HEK293 (cell line): ENCODE results near the gene ITGA3.

ENCODE experiments used
- EGR2 ChIP-seq: fragments of 450-650 bp; formaldehyde crosslinking; IDR thresholded peaks from 2 replicates; pipeline ENCODE4 v1.5.1; 2016; ENCODE audit warnings: low read depth, missing biosample characterization, missing genetic modification characterization
- ELK4 ChIP-seq: IDR thresholded peaks from 2 replicates; pipeline ENCODE4 v1.6.1; 2011; ENCODE audit warnings: mild to moderate bottlenecking, low read depth, low read length, borderline replicate concordance
- GFI1B ChIP-seq: fragments of 450-650 bp; formaldehyde crosslinking; IDR thresholded peaks from 2 replicates; pipeline ENCODE4 v1.5.1; 2016; ENCODE audit warnings: missing biosample characterization, missing genetic modification characterization
- GLIS2 ChIP-seq: fragments of 450-650 bp; formaldehyde crosslinking; IDR thresholded peaks from 2 replicates; pipeline ENCODE4 v1.5.1; 2016; ENCODE audit warnings: missing biosample characterization, missing genetic modification characterization
- KLF10 ChIP-seq: fragments of 450-650 bp; IDR thresholded peaks from 2 replicates; pipeline ENCODE4 v1.5.1; 2018; ENCODE audit warnings: missing biosample characterization, mild to moderate bottlenecking, missing genetic modification characterization
- MZF1 ChIP-seq: fragments of 450-650 bp; formaldehyde crosslinking; IDR thresholded peaks from 2 replicates; pipeline ENCODE4 v1.5.1; 2017; ENCODE audit warnings: missing biosample characterization, missing genetic modification characterization, borderline replicate concordance
- OSR2 ChIP-seq: fragments of 450-650 bp; formaldehyde crosslinking; IDR thresholded peaks from 2 replicates; pipeline ENCODE4 v1.5.1; 2016; ENCODE audit warnings: missing biosample characterization, missing genetic modification characterization
- PRDM10 ChIP-seq: fragments of 450-650 bp; formaldehyde crosslinking; IDR thresholded peaks from 2 replicates; pipeline ENCODE4 v1.5.1; 2016; ENCODE audit warnings: missing biosample characterization, missing genetic modification characterization
- REPIN1 ChIP-seq: fragments of 450-650 bp; formaldehyde crosslinking; IDR thresholded peaks from 2 replicates; pipeline ENCODE4 v1.5.1; 2017; ENCODE audit warnings: missing biosample characterization, missing genetic modification characterization, low read depth
- SP7 ChIP-seq: fragments of 450-650 bp; formaldehyde crosslinking; IDR thresholded peaks from 2 replicates; pipeline ENCODE4 v1.5.1; 2016; ENCODE audit warnings: missing biosample characterization, missing genetic modification characterization
- ZFHX2 ChIP-seq: fragments of 450-650 bp; formaldehyde crosslinking; conservative IDR thresholded peaks from 2 replicates; pipeline ENCODE4 v1.5.1; 2016; ENCODE audit warnings: missing biosample characterization, missing genetic modification characterization
- ZIC2 ChIP-seq: fragments of 450-650 bp; formaldehyde crosslinking; IDR thresholded peaks from 2 replicates; pipeline ENCODE4 v1.5.1; 2016; ENCODE audit warnings: missing biosample characterization, missing genetic modification characterization
- ZNF10 ChIP-seq: fragments of 450-650 bp; formaldehyde crosslinking; IDR thresholded peaks from 2 replicates; pipeline ENCODE4 v1.5.1; 2017; ENCODE audit warnings: missing biosample characterization, missing genetic modification characterization
- ZNF140 ChIP-seq: fragments of 450-650 bp; formaldehyde crosslinking; IDR thresholded peaks from 2 replicates; pipeline ENCODE4 v1.5.1; 2016; ENCODE audit warnings: missing biosample characterization, missing genetic modification characterization
- ZNF174 ChIP-seq: fragments of 450-650 bp; formaldehyde crosslinking; IDR thresholded peaks from 2 replicates; pipeline ENCODE4 v1.5.0; 2017; ENCODE audit warnings: missing biosample characterization, mild to moderate bottlenecking, missing genetic modification characterization
- ZNF2 ChIP-seq: fragments of 450-650 bp; formaldehyde crosslinking; IDR thresholded peaks from 2 replicates; pipeline ENCODE4 v1.5.1; 2016; ENCODE audit warnings: missing biosample characterization, missing genetic modification characterization
- ZNF211 ChIP-seq: fragments of 450-650 bp; formaldehyde crosslinking; IDR thresholded peaks from 2 replicates; pipeline ENCODE4 v1.5.1; 2016; ENCODE audit warnings: low read depth, missing biosample characterization, missing genetic modification characterization
- ZNF214 ChIP-seq: fragments of 450-650 bp; formaldehyde crosslinking; IDR thresholded peaks from 2 replicates; pipeline ENCODE4 v1.5.1; 2017; ENCODE audit warnings: missing biosample characterization, mild to moderate bottlenecking, missing genetic modification characterization, borderline replicate concordance
- ZNF23 ChIP-seq: fragments of 450-650 bp; formaldehyde crosslinking; IDR thresholded peaks from 2 replicates; pipeline ENCODE4 v1.5.1; 2016; ENCODE audit warnings: missing biosample characterization, missing genetic modification characterization, borderline replicate concordance
- ZNF391 ChIP-seq: fragments of 450-650 bp; formaldehyde crosslinking; IDR thresholded peaks from 2 replicates; pipeline ENCODE4 v1.5.1; 2016; ENCODE audit warnings: low read depth, missing biosample characterization, missing genetic modification characterization, borderline replicate concordance
- ZNF398 ChIP-seq: fragments of 450-650 bp; formaldehyde crosslinking; IDR thresholded peaks from 2 replicates; pipeline ENCODE4 v1.5.1; 2017; ENCODE audit warnings: missing biosample characterization, missing genetic modification characterization
- ZNF426 ChIP-seq: fragments of 450-650 bp; formaldehyde crosslinking; IDR thresholded peaks from 2 replicates; pipeline ENCODE4 v1.5.1; 2017; ENCODE audit warnings: missing biosample characterization, missing genetic modification characterization, mild to moderate bottlenecking, inconsistent platforms, moderate library complexity
- ZNF629 ChIP-seq: fragments of 450-650 bp; formaldehyde crosslinking; IDR thresholded peaks from 2 replicates; pipeline ENCODE4 v1.5.1; 2017; ENCODE audit warnings: missing biosample characterization, missing genetic modification characterization
- ZNF654 ChIP-seq: fragments of 450-650 bp; formaldehyde crosslinking; IDR thresholded peaks from 2 replicates; pipeline ENCODE4 v1.5.1; 2016; ENCODE audit warnings: low read depth, missing biosample characterization, missing genetic modification characterization
- ZNF658 ChIP-seq: fragments of 450-650 bp; formaldehyde crosslinking; IDR thresholded peaks from 2 replicates; pipeline ENCODE4; 2016; ENCODE audit warnings: missing biosample characterization, missing genetic modification characterization
- ZNF664 ChIP-seq: fragments of 450-650 bp; formaldehyde crosslinking; IDR thresholded peaks from 2 replicates; pipeline ENCODE4 v1.5.1; 2016; ENCODE audit warnings: missing biosample characterization, missing genetic modification characterization
- ZNF670 ChIP-seq: fragments of 450-650 bp; formaldehyde crosslinking; IDR thresholded peaks from 2 replicates; pipeline ENCODE4 v1.5.1; 2016; ENCODE audit warnings: missing biosample characterization, missing genetic modification characterization, low read depth
- ZNF76 ChIP-seq: fragments of 450-650 bp; formaldehyde crosslinking; IDR thresholded peaks from 2 replicates; pipeline ENCODE4; 2016; ENCODE audit warnings: low read depth, missing biosample characterization, missing genetic modification characterization, borderline replicate concordance
- TF ChIP-seq, protein P1 (sequence below): fragments of 450-650 bp; formaldehyde crosslinking; IDR thresholded peaks from 2 replicates; pipeline ENCODE4 v1.5.1; 2017; ENCODE audit warnings: missing biosample characterization, mild to moderate bottlenecking, missing genetic modification characterization, moderate library complexity
- TF ChIP-seq, protein P2 (sequence below): fragments of 450-650 bp; formaldehyde crosslinking; IDR thresholded peaks from 2 replicates; pipeline ENCODE4 v1.5.1; 2016; ENCODE audit warnings: missing biosample characterization, missing genetic modification characterization

The ITGA3 gene

DNA sequence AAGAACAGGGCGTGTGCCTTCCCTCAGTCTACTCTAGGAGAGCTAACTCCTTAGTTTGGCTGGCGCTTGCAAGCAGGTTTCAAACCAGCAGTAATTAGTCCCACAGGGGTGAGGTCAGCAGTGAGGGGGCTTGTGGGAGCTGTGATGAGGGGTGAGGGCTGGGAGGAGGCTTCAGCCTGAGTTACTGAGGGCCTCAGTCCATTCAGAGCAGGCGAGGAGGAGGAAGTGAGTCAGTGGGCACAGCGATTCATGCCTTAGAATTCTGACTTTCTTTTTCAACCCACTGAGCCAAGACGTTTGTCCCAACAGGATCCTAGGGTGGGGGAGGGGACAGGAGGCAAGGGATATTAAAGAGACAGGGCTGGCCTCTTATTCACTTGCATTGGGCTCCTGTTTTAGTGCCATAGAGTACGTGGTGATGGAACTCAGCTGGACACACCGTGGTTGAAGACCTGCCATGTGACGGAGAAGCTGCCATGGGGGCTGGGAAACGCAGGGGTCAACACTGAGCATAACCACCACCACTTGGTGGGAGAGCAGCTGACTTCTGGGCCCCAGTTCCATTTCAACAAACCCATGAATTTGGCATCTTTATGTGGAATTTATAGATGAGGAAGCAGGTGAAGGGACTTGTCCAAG, 8.3 kb upstream of the ITGA3 start (continued):
- TF ChIP-seq EGR2 (tag by site-specific recombination) (peak; percentile 73), ZNF670 (tag by site-specific recombination) (no peak), ZNF2 (tag by site-specific recombination) (no peak), ZNF214 (tag by site-specific recombination) (no peak), ZNF140 (tag by site-specific recombination) (no peak), ZNF426 (no peak), ZNF654 (tag by site-specific recombination) (no peak), ZNF76 (tag by site-specific recombination) (peak; percentile 81), KLF10 (no peak), ZFHX2 (tag by site-specific recombination) (peak; percentile 78), ZNF10 (no peak), ZNF664 (tag by site-specific recombination) (no peak), ZNF174 (tag by site-specific recombination) (no peak), ZNF23 (tag by site-specific recombination) (no peak), ZIC2 (tag by site-specific recombination) (peak; percentile 51), REPIN1 (tag by site-specific recombination) (no peak), ZNF398 (tag by site-specific recombination) (peak; percentile 80), GLIS2 (0 out of 2 replicates have a peak, but pooled peaks have one; percentile 21), GFI1B (tag by site-specific recombination) (no peak), OSR2 (tag by site-specific recombination) (no peak), ZNF391 (no peak), PRDM10 (no peak), MZF1 (no peak), ZNF211 (no peak), ELK4 (no peak), ZNF629 (no peak), SP7 (tag by site-specific recombination) (no peak), ZNF658 (tag by site-specific recombination) (no peak)
- TF ChIP-seq, protein P1, sequence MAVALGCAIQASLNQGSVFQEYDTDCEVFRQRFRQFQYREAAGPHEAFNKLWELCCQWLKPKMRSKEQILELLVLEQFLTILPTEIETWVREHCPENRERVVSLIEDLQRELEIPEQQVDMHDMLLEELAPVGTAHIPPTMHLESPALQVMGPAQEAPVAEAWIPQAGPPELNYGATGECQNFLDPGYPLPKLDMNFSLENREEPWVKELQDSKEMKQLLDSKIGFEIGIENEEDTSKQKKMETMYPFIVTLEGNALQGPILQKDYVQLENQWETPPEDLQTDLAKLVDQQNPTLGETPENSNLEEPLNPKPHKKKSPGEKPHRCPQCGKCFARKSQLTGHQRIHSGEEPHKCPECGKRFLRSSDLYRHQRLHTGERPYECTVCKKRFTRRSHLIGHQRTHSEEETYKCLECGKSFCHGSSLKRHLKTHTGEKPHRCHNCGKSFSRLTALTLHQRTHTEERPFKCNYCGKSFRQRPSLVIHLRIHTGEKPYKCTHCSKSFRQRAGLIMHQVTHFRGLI, result no peak
- TF ChIP-seq, protein P2, sequence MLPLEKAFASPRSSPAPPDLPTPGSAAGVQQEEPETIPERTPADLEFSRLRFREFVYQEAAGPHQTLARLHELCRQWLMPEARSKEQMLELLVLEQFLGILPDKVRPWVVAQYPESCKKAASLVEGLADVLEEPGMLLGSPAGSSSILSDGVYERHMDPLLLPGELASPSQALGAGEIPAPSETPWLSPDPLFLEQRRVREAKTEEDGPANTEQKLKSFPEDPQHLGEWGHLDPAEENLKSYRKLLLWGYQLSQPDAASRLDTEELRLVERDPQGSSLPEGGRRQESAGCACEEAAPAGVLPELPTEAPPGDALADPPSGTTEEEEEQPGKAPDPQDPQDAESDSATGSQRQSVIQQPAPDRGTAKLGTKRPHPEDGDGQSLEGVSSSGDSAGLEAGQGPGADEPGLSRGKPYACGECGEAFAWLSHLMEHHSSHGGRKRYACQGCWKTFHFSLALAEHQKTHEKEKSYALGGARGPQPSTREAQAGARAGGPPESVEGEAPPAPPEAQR (tag by site-specific recombination), result no peak
